ENCODE data around the gene ARID1B.
A peak's percentile ranks its signal among the peaks of the same experiment; 100 is the strongest.

The ARID1B gene

GRCh38 chr6:156807028-156807427 lies 29.9 kb downstream of the ARID1B start:
- TF ChIP-seq, protein P1, sequence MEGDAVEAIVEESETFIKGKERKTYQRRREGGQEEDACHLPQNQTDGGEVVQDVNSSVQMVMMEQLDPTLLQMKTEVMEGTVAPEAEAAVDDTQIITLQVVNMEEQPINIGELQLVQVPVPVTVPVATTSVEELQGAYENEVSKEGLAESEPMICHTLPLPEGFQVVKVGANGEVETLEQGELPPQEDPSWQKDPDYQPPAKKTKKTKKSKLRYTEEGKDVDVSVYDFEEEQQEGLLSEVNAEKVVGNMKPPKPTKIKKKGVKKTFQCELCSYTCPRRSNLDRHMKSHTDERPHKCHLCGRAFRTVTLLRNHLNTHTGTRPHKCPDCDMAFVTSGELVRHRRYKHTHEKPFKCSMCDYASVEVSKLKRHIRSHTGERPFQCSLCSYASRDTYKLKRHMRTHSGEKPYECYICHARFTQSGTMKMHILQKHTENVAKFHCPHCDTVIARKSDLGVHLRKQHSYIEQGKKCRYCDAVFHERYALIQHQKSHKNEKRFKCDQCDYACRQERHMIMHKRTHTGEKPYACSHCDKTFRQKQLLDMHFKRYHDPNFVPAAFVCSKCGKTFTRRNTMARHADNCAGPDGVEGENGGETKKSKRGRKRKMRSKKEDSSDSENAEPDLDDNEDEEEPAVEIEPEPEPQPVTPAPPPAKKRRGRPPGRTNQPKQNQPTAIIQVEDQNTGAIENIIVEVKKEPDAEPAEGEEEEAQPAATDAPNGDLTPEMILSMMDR (IDR thresholded peaks at IDR 0.05; ENCODE audit: extremely low read depth, missing control alignments) = no peak
- DNase-seq (ENCODE audit: low spot score) = no peak

DNA sequence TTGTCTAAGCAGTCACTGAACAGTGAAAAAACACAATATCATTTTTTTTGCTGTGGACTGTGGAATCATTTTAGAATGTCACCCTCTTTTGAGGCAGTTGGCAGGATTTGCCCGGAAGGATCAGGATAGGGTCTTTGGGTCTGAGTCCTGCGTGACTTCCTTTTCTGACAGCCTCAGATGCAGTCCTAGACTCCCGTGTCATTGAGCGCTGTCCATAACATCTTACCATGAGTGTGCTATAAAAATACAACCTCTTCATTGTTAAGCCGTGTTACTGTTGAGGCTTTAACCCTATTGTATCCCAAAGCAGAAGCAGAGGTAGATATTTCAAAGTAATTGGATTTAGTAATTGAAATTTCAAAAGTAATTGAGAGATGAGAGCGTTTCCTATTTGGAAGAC lies 30.6 kb downstream of the ARID1B start:
- DNase-seq (ENCODE audit: low spot score) = no peak

GRCh38 chr6:156808287-156808686 lies 31.1 kb downstream of the ARID1B start:
- TF ChIP-seq, protein P1 (IDR thresholded peaks at IDR 0.05; ENCODE audit: extremely low read depth, missing control alignments) = no peak

More for the DNA sequence above, 30.6 kb downstream of the ARID1B start:
- TF ChIP-seq, protein P1 (IDR thresholded peaks at IDR 0.05; ENCODE audit: extremely low read depth, missing control alignments) = no peak

DNA sequence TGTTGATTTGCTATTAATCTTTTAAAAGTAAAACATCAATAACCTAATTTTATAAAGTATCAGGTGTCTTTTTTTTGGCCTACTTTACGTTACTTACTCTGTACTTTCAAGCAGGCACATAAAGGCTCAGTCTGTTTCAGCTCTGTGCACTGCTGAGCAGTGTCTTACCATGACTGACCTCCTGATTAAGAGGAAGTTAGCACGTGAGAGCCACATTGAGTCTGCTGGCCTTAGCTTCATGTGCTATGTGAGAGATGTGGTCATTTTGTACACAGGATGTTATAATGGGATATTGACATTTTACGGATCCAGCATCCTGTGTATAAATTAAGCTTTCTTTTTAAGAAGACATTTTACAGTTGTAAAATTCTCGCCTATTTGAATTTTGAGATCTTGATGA lies 31.9 kb downstream of the ARID1B start:
- DNase-seq (ENCODE audit: low spot score) = peak; percentile 51
- TF ChIP-seq, protein P1 (IDR thresholded peaks at IDR 0.05; ENCODE audit: extremely low read depth, missing control alignments) = no peak

More at GRCh38 chr6:156808287-156808686, 31.1 kb downstream of the ARID1B start:
- peak; percentile 39 for DNase-seq (ENCODE audit: low spot score)

- TF ChIP-seq, protein P1 (IDR thresholded peaks at IDR 0.05; ENCODE audit: extremely low read depth, missing control alignments) = no peak
These were observed 32.4 kb downstream of the ARID1B start for GRCh38 chr6:156809446-156810178.

GRCh38 chr6:156814036-156814581 lies 36.9 kb downstream of the ARID1B start:
- TF ChIP-seq, protein P1 (IDR thresholded peaks at IDR 0.05; ENCODE audit: extremely low read depth, missing control alignments) = no peak
- DNase-seq (ENCODE audit: low spot score) = no peak

More at GRCh38 chr6:156809446-156810178, 32.4 kb downstream of the ARID1B start:
- DNase-seq (ENCODE audit: low spot score) = no peak

GRCh38 chr6:156816505-156816904 lies 39.3 kb downstream of the ARID1B start:
- TF ChIP-seq, protein P1 (IDR thresholded peaks at IDR 0.05; ENCODE audit: extremely low read depth, missing control alignments) = no peak
- no peak for DNase-seq (ENCODE audit: low spot score)
